GM12891 (cell line): ENCODE results near the gene GCNT2.

ENCODE experiments used
- POLR2A ChIP-seq: IDR thresholded peaks from 2 replicates; pipeline ENCODE4 v1.6.1; 2011; ENCODE audit warnings: low read depth, low read length, control low read depth
- POLR2AphosphoS5 ChIP-seq: IDR thresholded peaks from 2 replicates; pipeline ENCODE4 v1.6.1; 2011; ENCODE audit warnings: low read depth, low read length, control low read depth
- SPI1 ChIP-seq: IDR thresholded peaks from 2 replicates; pipeline ENCODE4 v1.6.1; 2011; ENCODE audit warnings: low read depth, low read length, control low read depth

DNA sequence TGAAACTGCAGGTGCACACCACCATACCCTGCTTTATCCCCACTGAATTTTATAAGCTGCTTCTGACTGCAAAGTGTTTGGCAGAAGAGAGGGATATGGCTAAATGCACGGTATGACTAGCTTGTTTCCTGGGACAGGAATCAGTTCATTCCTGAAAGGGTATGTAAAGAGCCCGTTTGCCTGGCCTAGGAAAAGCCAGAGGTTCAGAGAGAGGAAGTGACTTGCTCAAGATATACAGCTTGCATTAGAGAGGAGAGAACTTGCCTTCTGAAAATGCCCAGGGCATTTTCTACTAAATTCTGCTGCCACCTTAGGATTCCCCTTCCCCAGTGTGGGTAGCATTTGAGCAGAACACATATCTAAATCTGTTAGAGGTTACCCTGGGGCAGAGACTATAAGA is 683 bp upstream of the GCNT2 start:
- TF ChIP-seq POLR2AphosphoS5 (no peak), POLR2A (no peak), SPI1 (peak; percentile 80)
